ENCODE data around the gene ZNF227.
"Not testable (repeated sequence)": the region's sequence is repeated elsewhere in the genome, so short reads cannot be mapped to it uniquely, and the experiment has no call there.

ZNF227 gene

GRCh38 chr19:44212250-44212865 is at the start of gene ZNF227:
Gene ZNF227 (plus strand): TSS chr19:44212532. CDS start chr19:44217793, 5,261 bp downstream.
- DNase-seq: peak; percentile 83

DNA sequence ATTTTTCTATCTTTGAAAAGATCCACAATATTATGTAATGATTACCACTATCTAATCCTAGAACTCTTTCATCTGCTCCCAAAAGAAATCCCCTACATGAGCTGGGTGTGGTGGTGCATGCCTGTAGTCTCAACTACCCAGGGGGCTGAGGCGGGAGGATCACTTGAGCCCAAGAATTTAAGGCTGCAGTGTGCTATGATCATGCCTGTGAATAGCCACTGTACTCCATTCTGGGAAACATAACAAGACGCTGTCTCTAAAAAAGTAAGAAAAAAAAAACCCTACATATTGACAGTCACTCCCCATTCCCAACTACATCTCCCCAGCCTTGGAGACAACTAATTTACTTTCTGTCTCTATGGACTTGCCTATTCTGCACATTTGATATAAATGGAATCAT is 48.5 kb upstream of the ZNF227 start:
- no peak for DNase-seq

DNA sequence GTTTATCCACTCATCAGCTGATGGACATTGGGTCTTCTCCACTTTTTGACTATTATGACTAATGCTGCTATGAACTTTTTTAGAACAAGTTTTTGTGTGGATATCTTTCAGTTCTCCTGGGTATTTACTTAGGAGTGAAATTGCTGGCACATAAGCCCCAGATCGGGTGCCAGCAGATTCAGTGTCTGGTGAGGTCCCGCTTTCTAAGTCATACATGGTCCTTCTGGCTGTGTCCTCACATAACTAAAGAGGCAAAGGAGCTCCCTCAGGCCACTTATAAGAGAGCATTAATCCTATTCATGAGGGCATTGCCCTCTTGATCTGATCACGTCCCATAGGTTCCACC is 48.0 kb upstream of the ZNF227 start:
- DNase-seq: no peak

DNA sequence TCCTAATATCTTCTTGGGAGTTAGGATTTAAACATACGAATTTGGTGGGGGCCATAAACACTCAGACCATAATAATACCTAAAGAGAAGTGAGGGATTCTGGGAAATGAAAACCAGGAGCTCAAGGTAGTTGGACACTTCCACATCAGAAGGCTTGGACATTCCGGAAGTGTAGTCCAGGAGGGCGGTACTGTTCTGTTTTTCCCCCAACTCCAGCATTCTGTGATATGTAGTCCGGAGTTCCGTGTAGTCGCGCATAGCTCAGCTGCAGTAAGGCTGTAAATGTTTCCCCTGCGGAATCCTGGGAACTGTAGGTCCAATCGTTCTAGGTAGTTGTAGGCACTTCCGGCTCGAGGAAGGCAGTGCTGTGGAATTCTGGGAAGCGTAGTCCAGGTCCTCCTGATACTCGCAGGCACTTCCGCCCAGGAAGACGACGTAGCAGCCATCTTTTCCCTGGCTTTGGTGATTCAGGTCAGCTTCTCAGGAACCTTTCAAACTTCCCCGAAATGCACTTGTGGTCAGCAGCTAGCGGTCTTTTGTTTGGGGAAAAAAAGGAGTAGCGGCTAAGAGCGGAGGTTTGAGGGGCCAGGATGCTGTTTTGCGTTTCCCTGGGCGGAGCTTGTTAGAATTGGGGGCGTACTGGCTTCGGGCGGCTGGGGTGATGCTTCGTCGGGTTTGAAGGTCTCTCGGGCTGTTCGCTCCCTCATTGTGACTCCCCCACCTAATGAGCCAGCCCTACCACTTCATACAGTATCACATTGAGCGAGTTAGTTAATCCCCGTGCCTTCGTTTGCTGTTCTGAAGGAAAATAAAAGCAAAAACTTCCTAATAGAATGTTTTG is 47.4 kb upstream of the ZNF227 start, which contains the start of gene ZNF226:
Gene ZNF226, plus strand, starts transcription at position 428 of the 840 bp plus-strand sequence. CDS start 4,981 bp downstream, outside the sequence.
- peak; percentile 85 for DNase-seq

- DNase-seq: not testable (repeated sequence)
These were observed 41.7 kb upstream of the ZNF227 start for GRCh38 chr19:44170660-44171059.

GRCh38 chr19:44176590-44176989 is 35.7 kb upstream of the ZNF227 start:
- no peak for DNase-seq

GRCh38 chr19:44180968-44181367 is 31.4 kb upstream of the ZNF227 start:
- no peak for DNase-seq

DNA sequence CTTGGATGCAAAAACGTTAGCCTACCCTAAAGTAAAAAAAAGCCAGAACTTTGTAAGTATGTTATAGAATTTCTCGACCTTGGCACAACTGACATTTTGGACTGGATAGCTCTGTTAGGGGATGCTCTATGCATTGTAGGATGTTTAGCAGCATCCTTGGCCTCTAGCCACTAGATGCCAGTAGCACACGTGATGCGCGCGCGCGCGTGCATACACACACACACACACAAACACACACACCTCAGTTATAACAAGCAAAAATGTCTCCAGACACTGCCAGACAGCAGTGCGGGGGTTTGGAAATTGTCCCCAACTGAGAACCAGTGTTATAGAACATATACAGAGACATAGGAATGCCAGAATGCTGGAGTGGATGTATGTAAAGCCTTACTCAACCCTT is 30.2 kb upstream of the ZNF227 start:
- DNase-seq: no peak

- DNase-seq: no peak
These were observed 22.3 kb upstream of the ZNF227 start for GRCh38 chr19:44190020-44190419.

- DNase-seq: no peak
These were observed 20.2 kb upstream of the ZNF227 start for GRCh38 chr19:44192127-44192526.

- no peak for DNase-seq
These were observed 15.6 kb upstream of the ZNF227 start for GRCh38 chr19:44196772-44197171.

- DNase-seq: no peak
These were observed 9.9 kb upstream of the ZNF227 start for GRCh38 chr19:44202470-44202869.

GRCh38 chr19:44202974-44203373 is 9.4 kb upstream of the ZNF227 start:
- no peak for DNase-seq

- not testable (repeated sequence) for DNase-seq
These were observed 8.5 kb upstream of the ZNF227 start for GRCh38 chr19:44203877-44204276.

DNA sequence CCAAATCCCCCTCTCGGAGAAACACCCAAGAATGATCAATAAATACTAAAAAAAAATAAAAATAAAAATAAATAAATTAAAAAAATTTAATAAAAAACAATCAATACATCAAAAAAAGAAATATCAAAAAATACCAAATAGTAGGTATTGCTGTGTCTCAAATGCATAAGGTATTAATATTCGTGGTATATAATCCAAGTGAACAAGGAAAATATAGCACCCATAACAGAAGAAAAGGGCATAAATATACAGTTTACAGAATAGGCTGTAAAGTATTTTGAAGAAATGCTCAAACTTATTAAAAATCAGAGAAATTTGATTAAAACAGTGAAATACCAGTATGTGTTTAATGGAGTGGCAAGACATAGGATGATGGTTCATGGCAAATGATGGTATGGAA is 7.6 kb upstream of the ZNF227 start:
- no peak for DNase-seq

DNA sequence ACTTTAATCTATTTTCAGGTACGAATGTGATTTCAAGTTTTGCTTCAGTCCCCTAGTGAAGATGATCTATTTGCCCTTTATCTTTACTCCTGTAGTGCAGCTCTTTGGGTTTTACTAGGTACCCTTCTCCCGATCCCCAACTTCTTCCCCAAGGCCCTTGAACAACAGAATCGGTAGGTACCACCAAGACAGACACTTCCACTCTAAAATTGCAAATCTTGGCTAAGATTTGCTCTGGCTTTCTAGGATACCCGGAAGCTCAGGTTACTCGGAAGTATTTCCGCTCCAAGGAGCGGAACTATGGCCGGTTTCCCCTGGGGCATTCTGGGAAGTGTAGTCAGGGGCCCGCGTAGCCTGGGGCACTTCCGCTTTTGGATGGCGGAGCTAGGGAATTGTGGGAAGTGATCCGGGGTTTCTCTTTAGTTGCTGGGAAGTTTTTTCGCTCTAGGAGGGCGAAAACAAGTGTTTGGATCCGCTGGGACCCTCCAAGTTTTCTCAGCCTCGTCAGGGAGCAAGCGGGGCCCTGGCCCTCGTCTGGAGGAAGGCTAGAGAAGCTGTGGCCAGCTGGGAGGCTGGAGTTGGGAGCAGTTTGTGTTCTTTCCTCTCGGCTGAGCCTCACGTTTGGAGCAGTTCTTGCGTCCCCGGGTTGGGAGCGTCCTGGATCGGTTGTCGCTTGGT is 5.1 kb upstream of the ZNF227 start:
- peak; percentile 79 for DNase-seq

- no peak for DNase-seq
These were observed 574 bp downstream of the ZNF227 start for GRCh38 chr19:44212866-44213346.

DNA sequence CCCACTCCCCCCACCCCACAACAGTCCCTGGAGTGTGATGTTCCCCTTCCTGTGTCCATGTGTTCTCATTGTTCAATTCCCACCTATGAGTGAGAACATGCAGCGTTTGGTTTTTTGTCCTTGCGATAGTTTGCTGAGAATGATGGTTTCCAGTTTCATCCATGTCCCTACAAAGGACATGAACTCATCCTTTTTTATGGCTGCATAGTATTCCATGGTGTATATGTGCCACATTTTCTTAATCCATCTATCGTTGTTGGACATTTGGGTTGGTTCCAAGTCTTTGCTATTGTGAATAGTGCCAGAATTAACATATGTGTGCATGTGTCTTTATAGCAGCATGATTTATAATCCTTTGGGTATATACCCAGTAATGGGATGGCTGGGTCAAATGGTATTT is 7.6 kb downstream of the ZNF227 start:
- not testable (repeated sequence) for DNase-seq

GRCh38 chr19:44220761-44221160 is 8.4 kb downstream of the ZNF227 start:
- not testable (repeated sequence) for DNase-seq

- not testable (repeated sequence) for DNase-seq
These were observed 9.0 kb downstream of the ZNF227 start for GRCh38 chr19:44221291-44221690.

GRCh38 chr19:44228318-44228717 is 16.0 kb downstream of the ZNF227 start:
- no peak for DNase-seq

GRCh38 chr19:44232867-44233266 is 20.5 kb downstream of the ZNF227 start:
- no peak for DNase-seq

- no peak for DNase-seq
These were observed 24.1 kb downstream of the ZNF227 start for GRCh38 chr19:44236384-44236783.

DNA sequence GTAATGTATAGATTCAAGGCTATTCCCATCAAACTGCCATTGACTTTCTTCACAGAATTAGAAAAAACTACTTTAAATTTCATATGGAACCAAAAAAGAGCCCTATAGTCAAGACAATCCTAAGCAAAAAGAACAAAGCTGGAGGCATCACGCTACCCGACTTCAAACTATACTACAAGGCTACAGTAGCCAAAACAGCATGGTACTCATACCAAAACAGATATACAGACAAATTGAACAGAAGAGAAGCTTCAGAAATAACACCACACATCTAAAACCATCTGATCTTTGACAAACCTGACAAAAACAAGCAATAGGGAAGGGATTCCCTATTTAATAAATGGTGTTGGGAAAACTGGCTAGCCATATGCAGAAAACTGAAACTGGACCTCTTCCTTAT is 40.0 kb downstream of the ZNF227 start:
- DNase-seq: not testable (repeated sequence)
